Eye (tissue), 1 donor: Measurements from ENCODE around the gene TRIM66.

Source experiments
- DNase-seq: peaks from one replicate; pipeline ENCODE4 v3.0.0-alpha.2; 2015

TRIM66 gene, protein sequence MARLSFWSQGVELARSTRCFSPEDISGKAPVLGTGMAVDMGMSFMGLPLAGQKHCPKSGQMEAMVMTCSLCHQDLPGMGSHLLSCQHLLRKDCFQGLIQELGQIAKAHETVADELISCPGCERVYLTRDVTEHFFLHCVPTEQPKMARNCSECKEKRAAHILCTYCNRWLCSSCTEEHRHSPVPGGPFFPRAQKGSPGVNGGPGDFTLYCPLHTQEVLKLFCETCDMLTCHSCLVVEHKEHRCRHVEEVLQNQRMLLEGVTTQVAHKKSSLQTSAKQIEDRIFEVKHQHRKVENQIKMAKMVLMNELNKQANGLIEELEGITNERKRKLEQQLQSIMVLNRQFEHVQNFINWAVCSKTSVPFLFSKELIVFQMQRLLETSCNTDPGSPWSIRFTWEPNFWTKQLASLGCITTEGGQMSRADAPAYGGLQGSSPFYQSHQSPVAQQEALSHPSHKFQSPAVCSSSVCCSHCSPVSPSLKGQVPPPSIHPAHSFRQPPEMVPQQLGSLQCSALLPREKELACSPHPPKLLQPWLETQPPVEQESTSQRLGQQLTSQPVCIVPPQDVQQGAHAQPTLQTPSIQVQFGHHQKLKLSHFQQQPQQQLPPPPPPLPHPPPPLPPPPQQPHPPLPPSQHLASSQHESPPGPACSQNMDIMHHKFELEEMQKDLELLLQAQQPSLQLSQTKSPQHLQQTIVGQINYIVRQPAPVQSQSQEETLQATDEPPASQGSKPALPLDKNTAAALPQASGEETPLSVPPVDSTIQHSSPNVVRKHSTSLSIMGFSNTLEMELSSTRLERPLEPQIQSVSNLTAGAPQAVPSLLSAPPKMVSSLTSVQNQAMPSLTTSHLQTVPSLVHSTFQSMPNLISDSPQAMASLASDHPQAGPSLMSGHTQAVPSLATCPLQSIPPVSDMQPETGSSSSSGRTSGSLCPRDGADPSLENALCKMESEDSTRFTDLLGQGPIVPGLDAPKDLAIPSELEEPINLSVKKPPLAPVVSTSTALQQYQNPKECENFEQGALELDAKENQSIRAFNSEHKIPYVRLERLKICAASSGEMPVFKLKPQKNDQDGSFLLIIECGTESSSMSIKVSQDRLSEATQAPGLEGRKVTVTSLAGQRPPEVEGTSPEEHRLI (N-terminal part only)

DNA sequence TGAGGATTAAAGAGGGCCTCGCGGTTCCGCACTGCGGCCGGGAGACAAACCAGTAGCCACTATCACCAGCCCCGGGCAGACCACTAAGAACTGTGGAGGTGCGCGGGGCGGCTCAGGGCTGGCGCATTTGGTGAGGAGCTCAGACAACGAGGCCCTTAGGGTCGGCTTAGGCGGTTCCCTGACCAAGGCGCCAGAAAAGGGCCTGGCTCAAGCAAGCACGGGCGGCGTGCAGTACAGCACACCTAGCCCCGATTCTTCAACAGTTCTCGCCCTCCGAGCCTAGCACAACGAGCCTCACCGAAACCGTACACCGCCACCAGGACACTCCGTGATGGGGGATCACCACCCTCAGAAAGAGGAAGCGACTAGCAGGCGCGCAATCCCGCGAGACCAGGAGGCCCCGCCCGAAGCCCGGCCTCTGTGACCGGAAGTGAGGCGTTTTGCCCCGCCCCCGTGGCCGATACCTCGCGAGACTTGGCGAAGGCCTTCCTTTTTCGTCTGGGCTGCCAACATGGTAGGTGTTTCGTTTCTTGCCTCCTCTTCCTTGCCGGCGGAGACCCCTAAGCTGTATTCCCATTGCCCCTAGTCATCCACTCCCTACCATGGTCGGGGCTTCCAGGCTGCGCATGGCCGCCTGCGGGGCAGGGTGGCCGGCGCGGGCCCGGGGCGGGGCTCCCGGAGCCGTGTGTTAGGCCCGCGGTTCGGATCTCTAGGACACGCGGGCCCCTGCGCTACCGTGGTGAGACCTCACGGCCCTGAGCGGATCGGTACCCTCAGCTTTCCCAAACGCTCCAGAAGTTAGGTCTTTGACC, at the start of gene TRIM66, which contains the start of gene RPL27A:
Gene TRIM66, minus strand, starts transcription at position 363 of the 812 bp plus-strand sequence. CDS start 10,391 bp downstream, outside the sequence.
Gene RPL27A, plus strand, starts transcription at position 490 of the 812 bp plus-strand sequence. Its CDS starts 22 bp downstream, at position 512.
- DNase-seq = peak; percentile 99

DNA sequence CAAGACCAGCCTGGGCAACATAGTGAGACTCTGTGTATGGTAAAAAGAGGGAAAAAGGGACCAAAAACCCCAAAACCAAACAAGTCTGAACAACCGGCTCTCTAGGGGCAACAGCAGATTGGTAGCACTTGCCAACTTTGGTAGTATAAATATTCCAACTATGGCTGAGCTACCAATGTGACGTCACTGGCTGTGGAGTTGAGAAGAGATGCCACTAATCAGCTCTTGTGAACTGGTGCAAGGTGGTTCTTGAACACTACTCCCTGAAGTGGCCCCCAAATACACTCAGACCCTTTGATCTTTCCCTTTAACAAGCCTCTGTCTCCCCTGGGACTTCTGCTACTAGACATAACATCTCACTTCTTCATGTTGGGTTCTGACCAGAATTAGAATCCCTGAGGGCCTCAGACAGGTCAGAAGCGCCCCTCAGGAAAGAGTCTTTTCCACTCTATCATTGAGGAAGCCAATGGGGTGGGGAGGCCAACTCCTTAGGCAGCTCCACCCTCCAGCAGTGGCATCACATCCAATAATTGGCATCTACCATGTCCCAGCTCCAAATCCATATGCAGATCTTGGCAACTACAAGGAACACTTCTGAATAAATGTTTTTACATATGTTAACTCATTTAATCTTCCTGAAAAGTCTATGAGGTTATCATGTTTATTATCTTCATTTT, 49.3 kb upstream of the TRIM66 start:
- DNase-seq = no peak

DNA sequence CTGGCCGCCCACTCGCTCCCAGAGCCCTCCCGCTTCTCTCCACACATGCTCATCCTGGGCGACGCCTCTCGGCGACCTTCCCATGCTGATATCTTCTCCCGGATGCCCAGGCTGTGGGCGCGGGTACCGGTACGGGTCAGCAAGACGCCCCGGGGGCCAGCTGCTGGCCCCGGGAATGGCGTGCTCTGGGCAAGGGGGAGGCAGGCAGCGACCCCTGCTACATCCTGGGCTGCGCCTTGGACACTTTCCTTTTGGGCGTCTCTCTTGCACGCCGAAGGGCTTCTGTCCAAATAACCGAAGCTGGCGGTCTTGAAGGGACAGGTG, 48.2 kb upstream of the TRIM66 start:
- no peak for DNase-seq

DNA sequence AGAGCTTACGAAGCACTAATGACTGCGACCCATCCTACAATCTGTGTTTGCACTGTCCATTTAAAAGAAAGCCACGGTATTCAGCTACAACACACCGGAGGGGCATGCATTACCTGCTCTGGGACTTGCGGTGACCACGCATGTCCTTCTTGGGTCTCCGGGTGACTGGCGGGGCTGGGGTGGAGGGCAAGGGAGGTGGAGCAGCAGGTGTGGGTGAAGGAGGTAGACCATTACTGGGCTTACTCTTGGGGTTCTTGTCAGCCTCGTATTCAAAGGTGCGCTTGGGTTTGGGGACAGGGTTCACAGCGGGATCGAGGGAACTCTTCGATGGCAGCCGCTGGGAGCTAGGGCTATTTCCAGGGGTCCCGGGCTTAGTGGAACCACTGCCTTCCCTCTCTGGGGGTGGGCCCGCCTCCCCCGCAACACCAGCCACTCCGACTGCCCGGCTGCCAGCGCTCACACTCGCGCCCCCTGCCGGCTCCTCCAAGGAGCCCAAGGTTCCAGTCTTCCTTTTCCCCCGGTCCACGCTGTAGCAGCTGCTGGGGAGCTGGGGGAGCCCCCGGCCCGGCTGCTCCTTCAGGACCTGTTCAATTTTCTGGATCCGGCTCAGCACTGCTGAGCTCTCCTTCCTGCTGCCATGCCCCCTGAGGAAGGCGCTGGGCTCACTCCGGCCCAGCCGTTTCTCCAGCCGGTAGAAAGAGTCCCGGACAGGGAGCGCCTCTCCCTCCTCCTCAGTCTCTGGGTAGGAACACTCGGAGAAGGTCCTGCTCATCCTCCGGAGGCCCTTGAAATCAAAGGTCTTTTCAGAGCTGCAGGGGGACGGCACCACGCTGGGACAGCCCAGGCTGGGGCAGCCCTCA, 47.6 kb upstream of the TRIM66 start:
- DNase-seq = no peak

DNA sequence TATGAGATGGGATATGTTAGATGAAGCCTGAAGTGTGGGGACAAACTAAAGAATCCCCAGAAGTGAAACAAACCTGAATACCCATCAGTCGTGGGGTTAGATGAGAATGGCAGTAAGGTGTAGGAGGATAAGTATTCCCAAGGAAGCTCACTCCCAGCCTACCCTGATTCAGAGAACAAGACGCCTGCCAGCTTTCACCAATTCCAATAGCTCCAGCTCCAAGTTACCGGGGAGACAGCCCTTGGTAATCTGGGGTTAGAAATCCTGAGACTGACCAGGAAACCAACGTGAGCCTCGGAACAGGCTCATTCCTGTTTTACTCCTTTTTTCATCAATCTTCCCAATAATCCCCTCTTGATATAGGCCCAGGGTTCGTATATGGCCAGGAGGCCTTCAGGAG, 46.6 kb upstream of the TRIM66 start:
- DNase-seq = no peak

DNA sequence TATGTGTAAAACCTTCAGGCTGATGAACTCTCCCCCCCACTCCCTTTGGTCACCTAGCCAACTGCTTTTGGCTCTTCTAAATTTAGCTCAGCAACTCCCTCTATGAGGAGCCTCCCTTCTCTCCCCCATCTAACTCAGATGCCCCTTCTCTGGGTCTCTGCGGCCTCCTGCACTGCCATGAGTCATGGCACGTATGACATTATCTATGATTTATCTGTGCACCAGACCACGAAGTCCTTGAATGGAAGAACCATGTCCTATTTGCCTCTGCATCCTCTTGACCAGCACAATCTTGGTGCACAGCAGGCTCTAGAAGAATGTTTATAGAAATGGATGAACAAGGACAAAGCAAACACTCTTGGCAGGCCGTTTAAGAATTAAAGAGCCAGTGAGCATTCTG, 46.1 kb upstream of the TRIM66 start:
- peak; percentile 68 for DNase-seq

DNA sequence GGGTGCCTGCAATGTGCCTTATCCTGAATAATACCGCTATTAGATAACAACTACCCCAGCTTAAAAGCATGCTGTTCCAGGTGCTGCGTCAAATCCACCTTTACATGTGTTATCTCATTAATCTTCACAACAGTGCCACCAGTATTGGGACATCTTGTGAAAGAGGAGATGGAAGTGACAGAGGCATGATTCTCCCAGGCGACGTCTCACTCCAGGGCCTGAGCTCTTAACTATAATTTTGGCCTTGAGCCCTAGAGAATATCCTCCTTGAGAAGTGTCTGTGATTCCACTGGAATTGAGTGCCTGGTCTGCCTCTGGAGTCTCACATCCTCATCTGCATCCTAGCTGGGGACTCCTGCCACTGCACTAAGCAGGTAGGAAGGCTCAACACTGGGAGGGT, 43.9 kb upstream of the TRIM66 start:
- DNase-seq = no peak

DNA sequence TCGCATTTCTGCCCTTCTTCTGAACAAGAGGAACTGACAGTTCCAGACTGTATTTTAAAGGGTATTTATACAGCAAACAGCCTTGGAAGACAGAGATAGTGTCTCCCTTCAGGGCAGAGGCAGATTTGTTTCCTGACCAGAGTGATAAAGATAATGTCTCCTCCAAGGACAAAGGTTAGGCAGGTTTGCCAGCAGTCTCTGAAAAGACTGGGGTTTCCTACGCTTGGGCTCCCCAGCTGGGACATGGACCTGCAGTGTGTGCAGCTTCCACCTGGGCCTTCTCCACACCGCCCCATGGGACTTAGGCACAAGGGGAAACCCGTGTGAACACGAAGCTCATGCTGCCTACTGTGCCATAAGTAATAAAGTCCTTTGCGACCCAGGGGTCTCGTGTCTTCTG, 42.2 kb upstream of the TRIM66 start:
- DNase-seq = no peak

DNA sequence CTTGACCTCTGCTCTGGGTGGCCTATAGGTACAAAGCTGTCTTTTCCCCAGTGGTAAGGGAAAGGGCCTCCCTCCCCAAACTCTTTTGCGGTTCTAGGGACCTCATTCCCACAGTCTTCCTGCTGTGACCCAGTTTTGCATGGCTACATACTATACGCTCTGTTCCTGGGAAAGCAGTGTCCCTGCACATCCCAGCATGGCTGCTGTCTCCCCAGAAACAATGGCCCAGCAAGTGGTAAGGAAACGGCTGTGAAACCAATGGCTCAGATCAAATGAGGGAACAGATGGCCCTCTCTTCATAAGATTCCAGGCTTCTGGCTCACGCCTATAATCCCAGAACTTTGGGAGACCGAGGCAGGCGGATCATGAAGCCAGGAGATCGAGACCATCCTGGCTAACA, 41.2 kb upstream of the TRIM66 start:
- DNase-seq = peak; percentile 67

DNA sequence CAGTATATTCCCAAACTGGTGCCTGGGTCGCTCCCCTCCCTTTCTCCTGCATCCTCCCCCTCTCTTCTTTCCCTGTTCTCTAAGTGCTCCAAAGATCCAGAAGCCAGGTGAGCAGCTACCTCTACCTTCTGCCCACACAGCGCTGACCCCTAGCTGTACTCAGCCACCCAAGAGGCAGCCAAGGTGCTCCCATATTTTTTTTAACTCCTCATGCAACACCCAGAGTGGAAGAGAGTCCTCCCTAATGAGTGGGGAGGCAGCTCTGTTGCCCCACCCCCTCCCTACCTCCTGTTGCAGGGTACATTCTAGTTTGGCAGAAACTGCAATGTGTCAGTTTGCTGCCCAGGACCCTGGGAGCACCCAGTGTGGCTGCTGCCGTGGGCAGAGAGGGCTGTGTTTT, 40.3 kb upstream of the TRIM66 start:
- no peak for DNase-seq

DNA sequence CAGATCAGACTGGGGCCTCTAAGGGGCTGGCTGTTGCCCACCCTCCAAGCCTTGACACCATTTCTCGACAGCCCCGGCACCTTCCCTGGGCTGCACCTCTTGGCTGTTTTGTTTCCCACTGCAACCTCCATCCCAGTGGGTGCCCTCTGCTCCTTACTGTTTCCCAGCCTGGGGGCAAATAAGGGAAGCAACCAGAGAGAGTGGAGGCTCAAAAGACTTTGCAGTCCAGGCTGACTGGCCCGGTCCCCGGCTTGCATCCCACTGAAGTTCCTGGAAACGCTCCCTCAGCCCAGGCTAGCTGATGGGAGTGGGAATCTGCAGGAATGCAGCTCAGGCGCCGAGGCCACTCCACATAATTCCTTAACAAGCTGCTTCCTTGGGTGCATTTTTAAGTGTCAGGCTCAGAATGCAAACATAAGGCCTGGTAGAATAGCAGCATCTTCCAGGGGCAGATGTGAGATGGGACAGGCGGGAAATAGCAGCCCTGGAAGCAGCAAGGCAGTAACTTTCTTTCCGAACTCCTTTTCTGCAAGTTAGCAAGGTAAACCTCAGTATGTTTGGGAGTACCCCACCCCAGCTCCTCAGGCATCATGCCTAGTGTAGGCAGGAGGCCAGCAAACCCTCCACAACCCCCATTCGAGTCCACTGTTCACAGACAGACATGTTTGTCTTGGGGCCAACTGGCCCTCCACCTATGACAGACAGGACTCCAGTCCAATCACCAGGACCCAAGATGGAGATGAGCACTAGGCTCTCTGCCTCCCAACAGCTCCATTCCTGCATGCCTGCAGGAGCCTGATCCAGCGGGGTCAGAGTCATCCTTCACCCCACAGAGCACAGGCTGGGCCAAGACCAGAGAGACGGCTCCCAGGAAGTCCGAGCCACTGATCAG, 39.4 kb upstream of the TRIM66 start:
- DNase-seq = no peak

DNA sequence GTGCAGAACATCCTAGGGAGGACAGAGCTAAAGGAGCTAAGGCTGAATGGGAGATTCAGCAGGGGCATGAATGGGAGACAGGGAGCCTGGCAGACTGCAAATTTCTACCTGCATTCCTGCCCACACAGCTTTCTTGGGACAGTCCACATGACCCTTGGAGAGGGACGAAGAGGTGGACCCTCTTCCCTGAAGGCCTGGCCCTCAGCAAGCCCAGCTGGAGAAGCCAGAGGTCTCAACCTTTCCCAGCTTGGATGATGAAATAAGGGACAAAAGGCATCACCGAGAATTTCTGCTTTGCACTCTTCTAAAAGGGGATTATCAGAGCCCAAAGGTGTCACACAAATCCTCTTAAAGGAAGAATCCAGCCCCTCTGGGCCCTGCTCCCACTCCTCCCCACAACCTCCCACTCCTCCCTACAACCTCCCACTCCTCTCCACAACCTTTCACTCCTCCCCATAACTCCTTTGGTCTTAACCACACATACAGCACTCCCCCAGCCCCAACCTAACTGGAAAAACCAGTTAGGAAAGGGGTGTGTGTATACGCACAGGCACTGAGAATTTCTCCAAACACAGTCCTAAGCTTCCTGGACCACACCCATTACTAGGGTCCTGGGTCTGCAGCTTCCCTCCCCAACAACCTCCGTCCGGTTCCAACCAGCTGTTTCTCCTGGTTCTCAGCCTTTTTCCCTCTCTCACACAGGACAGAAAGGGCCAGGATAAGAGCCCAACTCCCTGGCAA, 38.6 kb upstream of the TRIM66 start:
- peak; percentile 45 for DNase-seq

DNA sequence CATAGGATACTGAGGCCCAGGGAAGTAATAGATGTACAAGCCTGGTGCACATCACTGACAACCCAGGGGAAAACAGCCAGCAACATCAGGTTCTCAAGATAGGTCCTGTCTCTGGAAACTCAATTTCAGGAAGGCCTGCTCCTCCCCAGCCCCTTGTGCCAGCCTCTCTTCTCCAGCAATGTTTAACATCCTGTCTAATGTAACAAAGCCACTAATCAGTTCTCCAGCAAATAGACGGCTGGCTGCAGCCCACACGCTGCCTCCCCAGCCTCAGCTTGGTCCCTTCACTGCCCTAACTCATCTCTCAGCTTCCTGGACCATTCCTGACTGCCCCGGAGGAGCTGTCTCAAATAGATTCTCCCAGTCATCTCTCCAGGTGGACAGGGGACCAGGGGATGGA, 37.9 kb upstream of the TRIM66 start:
- DNase-seq = no peak

DNA sequence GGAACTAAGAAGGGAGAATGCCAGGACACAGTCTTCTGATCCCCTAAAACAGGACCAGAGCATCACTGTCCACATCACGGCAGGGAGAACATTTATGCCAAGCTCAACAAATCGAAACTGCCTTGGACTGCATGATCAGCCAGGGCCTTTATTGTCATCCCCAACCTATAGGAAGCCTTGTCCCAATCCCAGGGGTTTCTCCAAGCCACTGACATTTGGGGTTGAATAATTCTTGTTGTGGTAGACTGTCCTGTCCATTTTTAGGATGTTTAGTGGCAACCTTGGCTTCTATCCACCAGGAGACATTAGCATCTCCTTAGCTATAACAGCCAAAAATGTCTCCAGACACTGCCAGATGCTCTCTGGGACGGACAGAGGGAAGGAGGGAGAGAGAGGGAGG, 37.3 kb upstream of the TRIM66 start:
- no peak for DNase-seq

DNA sequence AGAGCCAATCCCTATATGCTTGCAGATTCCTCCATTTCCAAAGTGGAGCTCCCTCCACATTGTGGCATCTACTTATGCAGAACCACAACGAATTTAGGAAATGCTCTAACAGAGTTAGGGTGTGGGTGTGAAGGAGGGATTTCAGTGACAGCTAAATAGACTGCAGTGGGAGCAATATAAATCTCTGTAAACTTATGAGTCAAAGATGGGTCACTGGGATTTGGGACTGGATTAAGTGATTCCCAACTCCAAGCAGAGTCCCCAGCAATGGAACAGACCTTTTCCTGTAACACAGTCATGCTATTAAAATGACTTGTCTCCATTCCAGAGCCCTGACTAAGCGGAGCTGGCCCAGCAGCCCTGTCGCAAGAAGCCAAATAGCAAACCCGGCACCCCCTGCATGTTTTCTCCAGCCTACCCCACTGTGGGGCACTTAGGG, 36.8 kb upstream of the TRIM66 start:
- no peak for DNase-seq

DNA sequence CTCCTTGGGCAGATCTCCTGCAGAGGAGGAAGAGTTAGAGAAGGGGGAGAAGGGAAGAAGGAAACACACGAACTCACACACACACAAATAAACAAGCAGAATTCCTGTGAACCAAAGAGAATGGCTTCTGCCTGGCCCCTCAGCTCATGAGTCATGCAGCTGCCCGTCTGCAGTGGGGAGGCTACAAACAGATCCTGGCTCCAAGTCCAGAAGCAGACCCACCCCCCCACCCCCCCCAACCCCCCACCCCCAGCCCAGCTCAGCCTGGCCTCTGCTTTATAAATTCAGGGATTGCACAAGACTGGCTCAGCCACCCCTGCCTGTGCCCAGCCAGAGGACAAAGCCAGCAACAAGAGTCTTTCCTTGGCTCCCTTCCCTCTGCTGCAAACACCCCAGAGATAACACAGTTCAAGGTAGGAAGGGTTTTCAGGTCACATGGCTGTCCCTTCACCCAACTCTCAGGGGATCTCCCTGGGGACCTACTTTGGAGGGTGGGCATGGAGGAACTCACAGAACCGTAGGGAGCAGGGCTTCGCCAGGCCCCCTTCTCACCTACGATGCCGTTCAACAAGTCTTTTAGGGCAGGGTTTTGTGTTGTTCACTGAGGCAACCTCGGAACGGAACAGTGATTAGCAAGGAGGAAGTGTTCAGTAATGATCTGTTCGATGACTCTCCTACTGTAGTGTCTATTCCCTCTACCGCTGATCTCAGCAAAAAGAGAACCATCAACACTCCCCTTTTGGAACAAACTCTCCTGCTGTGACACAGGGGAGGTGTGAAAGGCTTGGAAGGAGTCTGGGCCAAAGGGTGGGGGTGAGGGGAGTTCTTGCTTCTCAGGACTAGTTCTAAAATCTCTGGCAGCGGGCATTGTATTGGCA, 35.6 kb upstream of the TRIM66 start:
- DNase-seq = no peak

DNA sequence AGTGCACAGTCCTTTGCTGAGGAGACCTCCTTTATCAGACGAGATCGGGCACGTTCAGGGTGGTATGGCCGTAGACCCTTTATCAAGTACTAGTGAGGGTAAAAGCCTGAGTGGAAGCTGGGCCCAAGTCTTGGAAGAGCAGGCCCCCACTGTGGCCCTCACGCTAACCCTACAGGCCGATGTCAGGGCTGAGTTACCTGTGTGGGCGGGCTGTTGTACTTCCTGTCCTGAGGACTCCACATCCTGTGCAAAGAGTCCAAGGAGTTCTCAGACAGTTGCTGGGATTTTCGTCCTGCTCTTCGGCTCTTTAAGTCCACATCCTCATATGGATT, 35.0 kb upstream of the TRIM66 start:
- no peak for DNase-seq

DNA sequence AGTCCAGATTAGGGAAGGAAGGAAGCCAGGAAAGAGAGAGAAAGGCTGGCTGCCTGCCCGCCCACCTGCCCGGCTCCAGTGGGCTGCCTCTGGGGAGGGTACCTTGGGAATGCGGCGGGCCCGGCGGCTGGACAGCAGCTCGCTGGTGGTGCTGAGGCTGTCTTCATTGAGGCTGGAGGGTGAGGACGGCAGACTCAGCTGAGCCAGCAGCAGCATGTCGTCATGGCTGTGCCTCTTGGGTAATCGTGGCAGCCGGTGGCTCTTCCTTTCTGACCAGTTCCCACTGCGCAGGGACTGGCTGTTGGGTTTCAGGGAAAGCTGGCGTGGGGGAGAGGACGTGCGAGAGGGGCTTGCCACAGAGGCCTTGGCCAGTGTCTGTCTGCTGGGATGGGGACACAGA, 33.0 kb upstream of the TRIM66 start:
- no peak for DNase-seq
